SK-N-SH (cell line): Measurements from ENCODE around the gene TNFAIP8L2. TPM values are rescaled to one million over a fixed set of nuclear protein-coding genes. Genes with fewer than 3 reads are reported as not detected.
"Not testable (repeated sequence)": the region's sequence is repeated elsewhere in the genome, so short reads cannot be mapped to it uniquely, and the experiment has no call there.

Experiments used
- CTCF ChIA-PET: fragments of 300-600, 350-600 bp; formaldehyde crosslinking; extraction: SDS; loops from one replicate; lab custom pipeline; 2021; lab: Yijun Ruan, JAX
- POLR2A ChIA-PET: fragments of 350-600 bp; sonication (Branson Sonifier 250); formaldehyde crosslinking; extraction: SDS; loops from one replicate; lab custom pipeline; 2020; ENCODE audit warnings: antibody characterized with exemption, inconsistent platforms; lab: Yijun Ruan, JAX
- DNase-seq: peaks from one replicate; pipeline ENCODE4 v3.0.0; 2012
- H2AFZ ChIP-seq: fragments of 200-600 bp; sonication (generic); 2 replicates; pipeline ENCODE4 v1.8.1; 2016; ENCODE audit warnings: antibody characterized with exemption, mild to moderate bottlenecking, low read depth
- H3F3A ChIP-seq: fragments of 200-600 bp; sonication (generic); replicated peaks from 2 replicates; pipeline ENCODE3; 2016; ENCODE audit warnings: antibody characterized with exemption, mild to moderate bottlenecking; ENCODE audit not compliant: insufficient read depth
- H3K27ac ChIP-seq, 2 experiments: fragments of 200-500 bp in 1 of 2; fragments of 200-600 bp in 1 of 2; sonication (Bioruptor generic) in 1 of 2; sonication (generic), shearing (Covaris generic) in 1 of 2; 2 replicates each; pipeline versions ENCODE4 v1.5.1 to v1.6.1; 2014 to 2016; ENCODE audit warnings: low read depth in 2 of 2, inconsistent platforms in 1 of 2, low read length in 1 of 2, mild to moderate bottlenecking in 1 of 2, mixed read lengths in 1 of 2
- H3K27me3 ChIP-seq: fragments of 200-600 bp; sonication (generic), shearing (Covaris generic); 2 replicates; pipeline ENCODE4 v1.6.1; 2016; ENCODE audit warnings: mixed run types; ENCODE audit not compliant: insufficient read depth
- H3K36me3 ChIP-seq, 2 experiments: fragments of 200-500 bp in 1 of 2; fragments of 200-600 bp in 1 of 2; sonication (Bioruptor generic) in 1 of 2; sonication (generic) in 1 of 2; replicated peaks in 1 of 2; 2 replicates each; pipeline versions ENCODE3 to v1.5.1; 2014 to 2016; ENCODE audit warnings: low read length in 1 of 2, mild to moderate bottlenecking in 1 of 2; ENCODE audit not compliant: insufficient read depth in 2 of 2, control insufficient read depth in 1 of 2
- H3K4me1 ChIP-seq, 2 experiments: fragments of 200-500 bp in 1 of 2; fragments of 200-600 bp in 1 of 2; sonication (Bioruptor generic) in 1 of 2; sonication (generic), shearing (Covaris generic) in 1 of 2; 2 replicates each; pipeline versions ENCODE4 v1.5.1 to v1.6.1; 2014 to 2016; ENCODE audit warnings: low read depth in 1 of 2, low read length in 1 of 2, mixed run types in 1 of 2; ENCODE audit not compliant: insufficient read depth in 2 of 2, control insufficient read depth in 1 of 2
- H3K4me2 ChIP-seq: fragments of 200-600 bp; sonication (generic), shearing (Covaris generic); 2 replicates; pipeline ENCODE4 v1.6.1; 2017; ENCODE audit warnings: mixed run types
- H3K4me3 ChIP-seq, 2 experiments: fragments of 200-500 bp in 1 of 2; fragments of 200-600 bp in 1 of 2; sonication (Bioruptor generic) in 1 of 2; sonication (generic), shearing (Covaris generic) in 1 of 2; 2 replicates each; pipeline versions ENCODE4 v1.5.1 to v1.8.1; 2014 to 2016; ENCODE audit warnings: low read depth in 2 of 2, inconsistent platforms in 1 of 2, low read length in 1 of 2, mild to moderate bottlenecking in 1 of 2, mixed read lengths in 1 of 2, moderate library complexity in 1 of 2
- H3K79me2 ChIP-seq: fragments of 200-600 bp; sonication (generic); 2 replicates; pipeline ENCODE4 v1.8.1; 2017; ENCODE audit warnings: mild to moderate bottlenecking; ENCODE audit not compliant: insufficient read depth
- H3K9ac ChIP-seq: fragments of 200-600 bp; sonication (generic); 2 replicates; pipeline ENCODE4 v1.6.1; 2017; ENCODE audit warnings: mixed run types
- H3K9me2 ChIP-seq: fragments of 200-600 bp; sonication (generic); 2 replicates; pipeline ENCODE4 v1.6.1; 2017; ENCODE audit warnings: mixed run types
- H3K9me3 ChIP-seq: fragments of 200-600 bp; sonication (generic); 2 replicates; pipeline ENCODE4 v1.6.1; 2017; ENCODE audit warnings: mixed run types, mild to moderate bottlenecking, moderate library complexity
- H4K20me1 ChIP-seq: fragments of 200-600 bp; sonication (generic); 2 replicates; pipeline ENCODE4 v1.6.1; 2017; ENCODE audit warnings: mild to moderate bottlenecking, mixed run types; ENCODE audit not compliant: insufficient read depth
- FOXJ3 ChIP-seq: sonication (generic); formaldehyde crosslinking; IDR thresholded peaks from 2 replicates; pipeline ENCODE4 v1.5.1; 2020; ENCODE audit warnings: mild to moderate bottlenecking, missing genetic modification reagents
- WGBS: methylation state at CpG from one replicate; pipeline ENCODE4 v1.1.6; 2017; ENCODE audit warnings: low lambda C conversion rate; 5-methylcytosine and 5-hydroxymethylcytosine counted together
- polyA plus RNA-seq, 3 experiments: library from polyadenylated mRNA; depleted of rRNA; stranded (reverse); fragments of >200 nt; gene quantifications; 2 replicates each; pipeline ENCODE4 v1.2.3, GENCODE V29; 2012

TNFAIP8L2 gene
- polyA plus RNA-seq, 1 of the 3 experiments (the other 2 are of a cell fraction) = not detected

DNA sequence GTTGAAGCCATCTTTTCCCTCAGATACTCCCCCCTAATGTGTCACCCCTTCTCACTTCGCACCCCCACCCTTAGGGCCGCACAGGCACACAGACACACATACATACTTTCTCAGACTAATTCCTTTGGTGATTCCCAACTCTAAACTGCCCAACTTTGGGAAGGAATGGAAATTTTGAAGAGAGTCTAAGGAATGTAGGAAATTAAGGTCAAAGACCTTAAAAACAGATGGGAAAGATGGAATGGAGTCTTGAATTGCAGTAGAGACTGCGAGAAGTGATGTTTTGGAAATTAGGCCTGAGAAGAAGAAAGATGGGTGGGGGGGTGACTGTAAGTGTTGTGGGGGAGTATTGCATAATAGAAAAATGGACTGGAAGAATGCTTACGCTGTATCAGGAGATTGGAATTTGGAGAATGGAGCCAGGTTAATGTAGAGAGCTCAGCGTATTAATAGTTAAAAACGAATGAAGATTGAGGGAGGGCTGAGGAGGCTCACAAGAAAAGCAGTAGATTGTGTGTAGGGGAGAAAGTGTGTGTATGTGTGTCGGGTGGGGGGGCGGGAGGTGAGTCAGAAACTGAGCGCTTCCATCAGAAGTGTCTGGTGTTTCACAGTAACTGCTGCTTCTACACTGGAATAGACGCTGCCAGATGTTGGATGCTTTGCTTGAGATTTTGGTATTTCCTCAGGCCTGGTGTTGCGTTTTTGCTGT is 43.6 kb downstream of the TNFAIP8L2 start (continued):
- TF ChIP-seq FOXJ3 = no peak

GRCh38 chr1:151205381-151205965 is 49.0 kb downstream of the TNFAIP8L2 start:
- Histone ChIP-seq H4K20me1 (peaks cover 90% of the 10 kb centered on the region), H3K4me1 (peaks cover 0 to 15% of the 10 kb centered on the region in 2 experiments; a peak in 2 of 4 replicates), H3K79me2 (peaks cover 100% of the 10 kb centered on the region), H3F3A (peaks cover 22% of the 10 kb centered on the region), H3K36me3 (peaks cover 17 to 79% of the 10 kb centered on the region in 2 experiments)
- H3K4me3 ChIP-seq, H3K27me3 ChIP-seq, H3K9me2 ChIP-seq, H3K4me2 ChIP-seq, H2AFZ ChIP-seq, POLR2A ChIA-PET, H3K9ac ChIP-seq, H3K9me3 ChIP-seq, H3K27ac ChIP-seq, DNase-seq: not testable (repeated sequence)
- 95% methylated on average over 12 of the region's 12 CpGs for WGBS
- CTCF ChIA-PET = interaction anchor here (1.0 kb wide), 1 partner anchor 10 kb away, joined by 3 read pairs; no protein-coding TSS in a partner anchor

Other genes starting within 250 kb of the TNFAIP8L2 start
- gene SETDB1, start 230.3 kb upstream of the TNFAIP8L2 start, polyA plus RNA-seq (2012; rRNA removed) = 29.9 and 43.0 TPM in 2 replicates
- 150 and 225 TPM in 2 replicates for gene CERS2, start 181.8 kb upstream of the TNFAIP8L2 start, polyA plus RNA-seq (2012; rRNA removed)
- gene ANXA9, start 174.4 kb upstream of the TNFAIP8L2 start, polyA plus RNA-seq (2012; rRNA removed) = 0.07 and 0.21 TPM in 2 replicates
- gene MINDY1, start 149.7 kb upstream of the TNFAIP8L2 start, polyA plus RNA-seq (2012; rRNA removed) = 6.0 and 6.7 TPM in 2 replicates
- gene PRUNE1, start 148.2 kb upstream of the TNFAIP8L2 start, polyA plus RNA-seq (2012; rRNA removed) = 7.3 and 8.2 TPM in 2 replicates
- gene BNIPL, start 120.1 kb upstream of the TNFAIP8L2 start, polyA plus RNA-seq (2012; rRNA removed) = 0.12 and 0.16 TPM in 2 replicates
- 3.0 and 5.5 TPM in 2 replicates for gene C1orf56, start 108.9 kb upstream of the TNFAIP8L2 start, polyA plus RNA-seq (2012; rRNA removed)
- gene CDC42SE1, start 97.0 kb upstream of the TNFAIP8L2 start, polyA plus RNA-seq (2012; rRNA removed) = 47.8 and 65.6 TPM in 2 replicates
- gene MLLT11, start 96.3 kb upstream of the TNFAIP8L2 start, polyA plus RNA-seq (2012; rRNA removed) = 26.7 and 33.8 TPM in 2 replicates
- 2.4 and 3.9 TPM in 2 replicates for gene GABPB2, start 85.9 kb upstream of the TNFAIP8L2 start, polyA plus RNA-seq (2012; rRNA removed)
- 3.1 and 4.0 TPM in 2 replicates for gene SEMA6C, start 10.0 kb upstream of the TNFAIP8L2 start, polyA plus RNA-seq (2012; rRNA removed)
- gene LYSMD1, start 9.3 kb downstream of the TNFAIP8L2 start, polyA plus RNA-seq (2012; rRNA removed) = 4.5 and 5.1 TPM in 2 replicates
- gene SCNM1, start 9.5 kb downstream of the TNFAIP8L2 start, polyA plus RNA-seq (2012; rRNA removed) = 23.4 and 27.8 TPM in 2 replicates
- 0.57 and 0.59 TPM in 2 replicates for gene TMOD4, start 19.3 kb downstream of the TNFAIP8L2 start, polyA plus RNA-seq (2012; rRNA removed)
- 80.2 and 104 TPM in 2 replicates for gene VPS72, start 33.5 kb downstream of the TNFAIP8L2 start, polyA plus RNA-seq (2012; rRNA removed)
- 66.0 and 94.1 TPM in 2 replicates for gene PIP5K1A, start 41.9 kb downstream of the TNFAIP8L2 start, polyA plus RNA-seq (2012; rRNA removed)
- 419 and 518 TPM in 2 replicates for gene PSMD4, start 98.1 kb downstream of the TNFAIP8L2 start, polyA plus RNA-seq (2012; rRNA removed)
- gene ZNF687, start 125.7 kb downstream of the TNFAIP8L2 start, polyA plus RNA-seq (2012; rRNA removed) = 14.6 and 15.8 TPM in 2 replicates
- gene PI4KB, start 170.8 kb downstream of the TNFAIP8L2 start, polyA plus RNA-seq (2012; rRNA removed) = 62.9 and 76.6 TPM in 2 replicates
- gene RFX5, start 190.6 kb downstream of the TNFAIP8L2 start, polyA plus RNA-seq (2012; rRNA removed) = 29.1 and 49.0 TPM in 2 replicates
- gene SELENBP1, start 216.1 kb downstream of the TNFAIP8L2 start, polyA plus RNA-seq (2012; rRNA removed) = 0.11 and 0.16 TPM in 2 replicates
- 716 and 754 TPM in 2 replicates for gene PSMB4, start 242.9 kb downstream of the TNFAIP8L2 start, polyA plus RNA-seq (2012; rRNA removed)